ENCODE data around the gene CCDC9. TPM values are rescaled to one million over a fixed set of nuclear protein-coding genes. Genes with fewer than 3 reads are reported as not detected.

CCDC9 gene
- total and polyA plus RNA-seq, 4 donors: 1.4 to 8.1 (median 5.4) TPM

GRCh38 chr19:47230921-47231214, 25.5 kb upstream of the CCDC9 start, which contains the start of gene BBC3:
Gene BBC3 (minus strand): TSS chr19:47231199. CDS start chr19:47228431, 2,768 bp downstream.
- DNase-seq (ENCODE audit: low spot score): no peak
- peak within 1 kb of the TSS; percentile 68 to 90 (median 74) for H3K4me3 ChIP-seq (ENCODE audit: low read depth in 1 of 3, low read length in 3 of 3)
- H3K9me3 ChIP-seq (ENCODE audit: control insufficient read depth in 4 of 4, low read length in 3 of 4): no peaks in the 10 kb centered on the region
- H3K36me3 ChIP-seq (ENCODE audit: control insufficient read depth in 4 of 4, insufficient read depth in 3 of 4, low read depth in 1 of 4, low read length in 3 of 4): no peaks in the 10 kb centered on the region
- WGBS: under 1% methylated on average over 43 of the region's 43 CpGs
- peak within 1 kb of the TSS; percentile 36 to 44 for H3K9ac ChIP-seq (ENCODE audit: low read depth in 1 of 2, low read length in 2 of 2)
- peak within 1 kb of the TSS; percentile 70 to 73 for H3K27ac ChIP-seq (ENCODE audit: low read depth in 1 of 2, low read length in 2 of 2)
- peaks cover 9 to 42% (median 26%) of the 10 kb centered on the region in 4 donors for H3K4me1 ChIP-seq (ENCODE audit: control insufficient read depth in 4 of 4, insufficient read depth in 4 of 4, low read length in 3 of 4)
- no peaks in the 10 kb centered on the region for H3K27me3 ChIP-seq (ENCODE audit: control insufficient read depth in 4 of 4, insufficient read depth in 4 of 4, low read length in 3 of 4)
- TF ChIP-seq MAX (IDR thresholded peaks at IDR 0.05) (no peak), FOXA2 (IDR thresholded peaks at IDR 0.05) (no peak), HNF4G (IDR thresholded peaks at IDR 0.05) (no peak), RAD21 (IDR thresholded peaks at IDR 0.05) (no peak), TAF1 (conservative IDR thresholded peaks at IDR 0.05) (no peak), REST (IDR thresholded peaks at IDR 0.05) (no peak), HNF4A (conservative IDR thresholded peaks at IDR 0.05) (no peak), NR2F2 (IDR thresholded peaks at IDR 0.05) (no peak), SP1 (IDR thresholded peaks at IDR 0.05) (no peak), FOXA1 (IDR thresholded peaks at IDR 0.05) (no peak), ATF3 (IDR thresholded peaks at IDR 0.05) (no peak), YY1 (IDR thresholded peaks at IDR 0.05) (no peak), ZBTB33 (IDR thresholded peaks at IDR 0.05) (no peak), RXRA (IDR thresholded peaks at IDR 0.05) (no peak), JUND (IDR thresholded peaks at IDR 0.05) (no peak), CTCF (IDR thresholded peaks at IDR 0.05; ENCODE audit: low read depth, low read length, missing input control) (no peak)
